Activated naive CD4-positive, alpha-beta T cell treated with anti-CD3 and anti-CD28 coated beads, Interleukin-2, amount 50 U/mL, for 72 hours (primary cell): ENCODE results near the gene CD34. TPM values are rescaled to one million over a fixed set of nuclear protein-coding genes. Genes with fewer than 3 reads are reported as not detected.
"Not testable (repeated sequence)": the region's sequence is repeated elsewhere in the genome, so short reads cannot be mapped to it uniquely, and the experiment has no call there.

Source experiments
- ATAC-seq, 2 donors: fragments of 150-1000 bp; cut with Tn5 transposase; 2 replicates each; pipeline ENCODE4 v1.10.0; 2021; ENCODE audit warnings: mild to moderate bottlenecking in 2 of 2, moderate library complexity in 2 of 2
- DNase-seq, 2 donors: peaks; one replicate each; pipeline ENCODE4 v3.0.0; 2021 to 2022; ENCODE audit warnings: low spot score in 2 of 2
- H3K27ac Mint-ChIP-seq, 2 donors: one replicate each; pipeline ENCODE4 v1.8.0; 2022; ENCODE audit warnings: mild to moderate bottlenecking in 2 of 2, mixed read lengths in 2 of 2
- H3K36me3 Mint-ChIP-seq, 2 donors: one replicate each; pipeline ENCODE4 v1.8.0; 2022; ENCODE audit warnings: mixed read lengths in 2 of 2
- H3K9me3 Mint-ChIP-seq, 2 donors: one replicate each; pipeline ENCODE4 v1.8.0; 2022; ENCODE audit warnings: mixed read lengths in 2 of 2
- total RNA-seq, 2 donors: library from RNA; stranded (reverse); gene quantifications; one replicate each; pipeline ENCODE4 v1.2.3, GENCODE V29; 2022

The CD34 gene
- total RNA-seq, 2 donors from 2014 or later, result 0.07 to 0.16 TPM

GRCh38 chr1:207890136-207890738, 20.7 kb downstream of the CD34 start:
- ATAC-seq (no peak), DNase-seq (no peak)
- no peaks in the 10 kb centered on the region for H3K9me3 Mint-ChIP-seq

GRCh38 chr1:207888652-207889051, 22.3 kb downstream of the CD34 start:
- Mint-ChIP-seq H3K27ac (no peak overlapping the region), H3K36me3 (peaks cover 0 to 7% of the 10 kb centered on the region in 2 donors), H3K9me3 (peaks cover 0 to 2% of the 10 kb centered on the region in 2 donors)
- ATAC-seq (no peak), DNase-seq (no peak)

More at GRCh38 chr1:207890136-207890738, 20.7 kb downstream of the CD34 start:
- H3K27ac Mint-ChIP-seq, result no peak overlapping the region
- H3K36me3 Mint-ChIP-seq, result no peaks in the 10 kb centered on the region

GRCh38 chr1:207887542-207888201, 23.3 kb downstream of the CD34 start:
- peaks cover 0 to 2% of the 10 kb centered on the region in 2 donors for H3K9me3 Mint-ChIP-seq
- no peak for DNase-seq
- peaks cover 0 to 7% of the 10 kb centered on the region in 2 donors for H3K36me3 Mint-ChIP-seq

GRCh38 chr1:207886227-207886626, 24.7 kb downstream of the CD34 start:
- H3K36me3 Mint-ChIP-seq, result peaks cover 0 to 7% of the 10 kb centered on the region in 2 donors
- no peak for ATAC-seq

More at GRCh38 chr1:207887542-207888201, 23.3 kb downstream of the CD34 start:
- no peak for ATAC-seq
- no peak overlapping the region for H3K27ac Mint-ChIP-seq

GRCh38 chr1:207885129-207886032, 25.5 kb downstream of the CD34 start:
- peak overlapping the region in 1 of 2 donors; percentile 88 for H3K27ac Mint-ChIP-seq
- H3K36me3 Mint-ChIP-seq, result peaks cover 0 to 7% of the 10 kb centered on the region in 2 donors
- peak; percentile 70 to 75 for DNase-seq
- peaks cover 0 to 2% of the 10 kb centered on the region in 2 donors for H3K9me3 Mint-ChIP-seq
- ATAC-seq, result peak; percentile 68 to 77

More at GRCh38 chr1:207886227-207886626, 24.7 kb downstream of the CD34 start:
- DNase-seq, result no peak
- Mint-ChIP-seq H3K27ac (no peak overlapping the region), H3K9me3 (peaks cover 0 to 2% of the 10 kb centered on the region in 2 donors)

- Mint-ChIP-seq H3K9me3 (peaks cover 0 to 2% of the 10 kb centered on the region in 2 donors), H3K36me3 (peaks cover 0 to 7% of the 10 kb centered on the region in 2 donors), H3K27ac (peak overlapping the region; percentile 88 to 96)
- DNase-seq (no peak), ATAC-seq (no peak)
Observed at GRCh38 chr1:207884266-207885029, 26.5 kb downstream of the CD34 start.

- ATAC-seq (peak; percentile 10 to 13), DNase-seq (no peak)
- H3K9me3 Mint-ChIP-seq, result peaks cover 0 to 2% of the 10 kb centered on the region in 2 donors
Observed at GRCh38 chr1:207883660-207884250, 27.2 kb downstream of the CD34 start.

GRCh38 chr1:207883104-207883651, 27.7 kb downstream of the CD34 start:
- peak overlapping the region; percentile 88 to 96 for H3K27ac Mint-ChIP-seq
- DNase-seq (no peak), ATAC-seq (peak; percentile 75 to 81)
- peaks cover 0 to 2% of the 10 kb centered on the region in 2 donors for H3K9me3 Mint-ChIP-seq
- H3K36me3 Mint-ChIP-seq, result peaks cover 0 to 7% of the 10 kb centered on the region in 2 donors

More at GRCh38 chr1:207883660-207884250, 27.2 kb downstream of the CD34 start:
- H3K36me3 Mint-ChIP-seq, result peaks cover 0 to 7% of the 10 kb centered on the region in 2 donors
- peak overlapping the region; percentile 88 to 96 for H3K27ac Mint-ChIP-seq

- ATAC-seq (peak; percentile 43 to 58), DNase-seq (no peak)
- peak overlapping the region; percentile 88 to 96 for H3K27ac Mint-ChIP-seq
- peaks cover 2 to 4% of the 10 kb centered on the region in 2 donors for H3K9me3 Mint-ChIP-seq
- peaks cover 0 to 7% of the 10 kb centered on the region in 2 donors for H3K36me3 Mint-ChIP-seq
Observed at GRCh38 chr1:207882692-207883091, 28.2 kb downstream of the CD34 start.

- no peak for ATAC-seq
- H3K36me3 Mint-ChIP-seq, result peaks cover 0 to 2% of the 10 kb centered on the region in 2 donors
- no peak for DNase-seq
Observed at GRCh38 chr1:207878939-207879338, 32.0 kb downstream of the CD34 start.

GRCh38 chr1:207877914-207878313, 33.0 kb downstream of the CD34 start:
- DNase-seq, H3K9me3 Mint-ChIP-seq, H3K36me3 Mint-ChIP-seq, H3K27ac Mint-ChIP-seq, ATAC-seq: not testable (repeated sequence)

More at GRCh38 chr1:207878939-207879338, 32.0 kb downstream of the CD34 start:
- Mint-ChIP-seq H3K9me3 (peaks cover 0 to 5% of the 10 kb centered on the region in 2 donors), H3K27ac (no peak overlapping the region)

- Mint-ChIP-seq H3K27ac (peak overlapping the region in 1 of 2 donors; percentile 2), H3K36me3 (no peaks in the 10 kb centered on the region), H3K9me3 (peaks cover 0 to 5% of the 10 kb centered on the region in 2 donors)
- DNase-seq (no peak), ATAC-seq (no peak)
Observed at GRCh38 chr1:207876131-207876530, 34.8 kb downstream of the CD34 start.

- ATAC-seq (no peak), DNase-seq (no peak)
- Mint-ChIP-seq H3K9me3 (peaks cover 0 to 5% of the 10 kb centered on the region in 2 donors), H3K36me3 (no peaks in the 10 kb centered on the region), H3K27ac (peak overlapping the region in 1 of 2 donors; percentile 2)
Observed at GRCh38 chr1:207875532-207875931, 35.4 kb downstream of the CD34 start.

- H3K9me3 Mint-ChIP-seq, result peaks cover 0 to 5% of the 10 kb centered on the region in 2 donors
- H3K36me3 Mint-ChIP-seq, result peaks cover 0 to 12% of the 10 kb centered on the region in 2 donors
- peak; percentile 21 to 67 for ATAC-seq
- H3K27ac Mint-ChIP-seq, result peak overlapping the region; percentile 80 to 93
- no peak for DNase-seq
Observed at GRCh38 chr1:207873055-207873890, 37.7 kb downstream of the CD34 start.
